ENCODE data around the gene EID2B.

GRCh38 chr19:39542206-39542605 lies 9.6 kb upstream of the EID2B start:
- TF ChIP-seq CTCF (IDR thresholded peaks at IDR 0.05; ENCODE audit: poor library complexity) (no peak), EZH2phosphoT487 (IDR thresholded peaks at IDR 0.05; ENCODE audit: low read depth, severe bottlenecking, unreplicated experiment) (no peak)

Measured in hepatocyte (in vitro differentiated cells).